Neuron (in vitro differentiated cells): ENCODE results near the gene GRIFIN.
A peak's percentile ranks its signal among the peaks of the same experiment; 100 is the strongest.

Source experiments
- H2AFZ ChIP-seq: one replicate; pipeline ENCODE4 v1.6.1; 2013; ENCODE audit warnings: low read depth, mild to moderate bottlenecking, inconsistent platforms, low read length, moderate library complexity
- H3K27me3 ChIP-seq: one replicate; pipeline ENCODE4 v1.6.1; 2013; ENCODE audit warnings: low read length; ENCODE audit not compliant: insufficient read depth
- H3K36me3 ChIP-seq: one replicate; pipeline ENCODE4 v1.6.1; 2013; ENCODE audit warnings: low read length; ENCODE audit not compliant: insufficient read depth
- H3K4me1 ChIP-seq: one replicate; pipeline ENCODE4 v1.6.1; 2013; ENCODE audit warnings: low read length; ENCODE audit not compliant: insufficient read depth
- H3K4me3 ChIP-seq: 2 replicates; pipeline ENCODE4 v1.5.1; 2013; ENCODE audit warnings: mild to moderate bottlenecking, low read length, moderate library complexity
- H3K9me3 ChIP-seq: one replicate; pipeline ENCODE4 v1.6.1; 2013; ENCODE audit warnings: low read length

Gene GRIFIN, protein sequence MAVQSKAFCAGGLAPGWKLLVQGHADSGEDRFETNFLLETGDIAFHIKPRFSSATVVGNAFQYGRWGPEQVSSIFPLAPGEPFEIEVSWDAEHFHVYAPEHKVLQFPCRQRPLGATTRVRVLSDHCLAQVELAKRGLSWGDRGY

DNA sequence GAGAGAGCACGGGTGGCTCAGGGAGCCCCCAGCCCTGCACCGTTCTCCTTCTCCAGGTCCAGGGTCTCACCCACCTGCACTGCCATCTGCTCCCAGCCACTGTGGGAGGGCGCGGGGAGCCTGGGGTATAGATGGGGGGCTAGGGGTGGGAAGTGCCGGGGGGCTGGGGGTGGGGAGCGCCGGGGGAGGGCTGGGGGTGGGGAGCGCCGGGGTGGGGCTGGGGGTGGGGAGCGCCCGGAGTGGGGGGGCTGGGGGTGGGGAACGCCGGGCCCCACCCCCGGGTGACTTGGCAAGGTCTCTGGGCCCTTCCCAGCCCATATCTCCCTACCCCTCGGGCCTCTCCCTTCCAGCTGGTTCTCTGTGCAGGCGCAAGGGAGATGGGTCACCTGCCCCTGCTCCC lies at the start of gene GRIFIN:
TSS of gene GRIFIN (minus strand) at position 101 of the 400 bp plus-strand sequence. CDS start at position 86, 15 bp downstream.
- Histone ChIP-seq H3K4me1 (peaks cover 42% of the 10 kb centered on the region), H3K27me3 (no peaks in the 10 kb centered on the region), H3K36me3 (no peaks in the 10 kb centered on the region), H2AFZ (no peak within 1 kb of the TSS), H3K9me3 (no peaks in the 10 kb centered on the region), H3K4me3 (no peak within 1 kb of the TSS)

- Histone ChIP-seq H2AFZ (no peak overlapping the region), H3K9me3 (no peaks in the 10 kb centered on the region), H3K36me3 (peaks cover 42% of the 10 kb centered on the region), H3K27me3 (no peaks in the 10 kb centered on the region), H3K4me3 (no peak overlapping the region), H3K4me1 (peaks cover 78% of the 10 kb centered on the region)
Observed at GRCh38 chr7:2524808-2525657, 48.8 kb upstream of the GRIFIN start.

DNA sequence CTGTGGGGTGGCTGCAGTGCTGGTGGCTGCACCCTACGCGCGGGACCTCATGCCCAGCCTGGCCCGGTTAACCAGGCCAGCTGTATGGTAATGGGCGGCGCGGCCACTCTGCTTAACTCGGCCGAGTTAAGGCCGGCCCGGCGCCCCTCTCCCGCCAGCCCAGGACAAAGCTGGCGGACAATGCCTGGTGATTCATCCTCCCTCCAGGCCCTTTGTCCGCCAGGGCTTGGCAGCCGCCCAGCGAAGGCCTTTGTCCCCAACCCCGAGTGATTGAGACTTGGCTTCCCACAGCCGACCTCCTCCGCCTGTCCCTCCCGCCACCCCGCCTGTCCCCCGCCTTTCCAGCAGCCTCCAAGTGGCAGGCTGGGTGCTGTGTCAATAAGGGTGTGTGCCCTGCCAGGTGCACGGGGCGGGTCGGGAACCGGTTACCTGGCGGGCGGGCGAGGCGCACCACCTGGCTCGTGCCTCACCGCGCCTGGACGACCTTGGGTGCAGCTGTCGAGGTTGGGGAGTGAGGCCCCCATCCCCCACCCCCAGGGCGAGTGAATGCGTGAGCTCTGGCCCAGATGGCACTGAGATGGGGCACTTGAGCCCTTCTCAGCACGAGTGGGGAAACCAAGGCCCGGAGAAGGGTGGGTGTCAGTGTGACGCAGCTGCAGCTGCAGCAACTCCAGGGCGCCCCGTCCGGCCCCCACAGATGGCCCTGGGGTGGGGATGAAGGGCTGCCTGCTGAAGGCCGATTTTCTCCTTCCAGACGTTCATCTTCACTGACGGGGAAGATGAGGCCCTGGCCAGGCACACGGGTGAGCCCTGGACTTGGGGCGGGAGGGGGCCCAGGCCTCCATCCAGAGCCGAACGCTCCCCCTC lies 48.0 kb upstream of the GRIFIN start:
- Histone ChIP-seq H3K4me3 (peak overlapping the region; percentile 37), H3K27me3 (no peaks in the 10 kb centered on the region), H3K9me3 (no peaks in the 10 kb centered on the region), H3K4me1 (peaks cover 74% of the 10 kb centered on the region), H3K36me3 (peaks cover 38% of the 10 kb centered on the region), H2AFZ (no peak overlapping the region)

DNA sequence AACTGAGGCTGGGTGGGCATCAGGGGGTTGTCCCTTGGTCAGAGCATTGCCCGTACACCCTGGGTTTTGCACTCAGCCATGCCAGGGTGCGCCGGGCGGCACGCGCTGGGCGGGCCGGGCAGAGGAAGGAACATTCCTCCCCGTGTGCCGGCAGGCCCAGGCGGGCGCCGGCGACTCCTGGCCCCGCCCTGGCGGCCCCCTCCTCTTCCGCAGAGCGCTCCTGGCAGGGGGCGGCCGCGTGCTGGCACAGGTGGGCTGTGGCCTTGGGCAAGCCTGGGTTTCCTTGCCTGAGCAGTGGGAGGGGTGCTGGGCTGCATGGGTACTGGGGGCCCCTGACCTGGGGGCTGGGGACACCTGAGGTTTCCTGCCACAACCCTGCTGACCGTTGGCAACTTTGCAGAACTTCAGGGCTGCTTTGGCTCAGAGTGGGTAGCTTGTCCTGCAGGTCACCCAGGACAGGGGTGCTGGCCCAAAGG lies 47.3 kb upstream of the GRIFIN start:
- no peaks in the 10 kb centered on the region for H3K9me3 ChIP-seq
- no peak overlapping the region for H2AFZ ChIP-seq
- peak overlapping the region; percentile 37 for H3K4me3 ChIP-seq
- peaks cover 74% of the 10 kb centered on the region for H3K4me1 ChIP-seq
- no peaks in the 10 kb centered on the region for H3K27me3 ChIP-seq
- H3K36me3 ChIP-seq = peaks cover 33% of the 10 kb centered on the region

DNA sequence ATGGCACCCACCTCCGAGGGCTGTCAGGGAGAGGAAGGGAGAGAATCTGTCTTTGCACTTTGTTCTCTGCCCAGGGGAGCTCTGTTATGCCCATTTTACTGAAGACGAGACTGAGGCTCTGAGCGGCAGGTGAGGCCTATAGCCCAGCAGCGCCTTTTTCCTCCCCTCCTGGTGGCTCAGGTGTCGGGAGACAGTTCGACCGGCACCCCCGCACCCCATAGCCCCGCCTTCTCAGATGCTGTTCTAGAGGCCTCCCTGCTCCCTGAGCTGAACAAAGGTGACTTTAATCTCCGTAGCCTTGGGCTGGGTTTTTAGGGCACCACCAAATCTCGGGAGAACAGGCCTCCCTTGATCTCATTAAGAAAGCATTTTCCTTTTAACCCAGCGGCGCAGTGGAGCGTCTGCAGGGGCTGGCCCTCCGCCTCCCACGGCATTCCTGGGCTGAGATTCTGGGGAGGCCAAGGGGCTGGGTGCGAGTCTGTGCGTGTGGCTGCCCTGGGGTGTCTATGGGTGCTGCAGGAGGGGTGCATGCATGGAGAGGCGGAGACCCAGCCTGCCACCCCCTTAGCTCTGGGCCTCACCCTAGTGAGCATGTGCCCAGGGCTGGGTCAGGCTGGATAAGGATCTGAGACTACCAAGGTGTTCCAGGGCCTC lies 46.7 kb upstream of the GRIFIN start:
- Histone ChIP-seq H3K4me3 (peak overlapping the region; percentile 37), H3K27me3 (no peaks in the 10 kb centered on the region), H3K36me3 (peaks cover 28% of the 10 kb centered on the region), H2AFZ (no peak overlapping the region), H3K4me1 (peaks cover 74% of the 10 kb centered on the region), H3K9me3 (no peaks in the 10 kb centered on the region)

- Histone ChIP-seq H3K4me3 (peak overlapping the region; percentile 70), H3K9me3 (no peaks in the 10 kb centered on the region), H3K27me3 (no peaks in the 10 kb centered on the region), H3K4me1 (peaks cover 74% of the 10 kb centered on the region), H3K36me3 (peaks cover 20% of the 10 kb centered on the region), H2AFZ (no peak overlapping the region)
Observed at GRCh38 chr7:2521952-2522591, 45.9 kb upstream of the GRIFIN start.

- H3K36me3 ChIP-seq = peaks cover 13% of the 10 kb centered on the region
- peaks cover 79% of the 10 kb centered on the region for H3K4me1 ChIP-seq
- H3K27me3 ChIP-seq = no peaks in the 10 kb centered on the region
- H2AFZ ChIP-seq = no peak overlapping the region
- no peaks in the 10 kb centered on the region for H3K9me3 ChIP-seq
- peak overlapping the region; percentile 70 for H3K4me3 ChIP-seq
Observed at GRCh38 chr7:2521341-2521745, 45.1 kb upstream of the GRIFIN start.

DNA sequence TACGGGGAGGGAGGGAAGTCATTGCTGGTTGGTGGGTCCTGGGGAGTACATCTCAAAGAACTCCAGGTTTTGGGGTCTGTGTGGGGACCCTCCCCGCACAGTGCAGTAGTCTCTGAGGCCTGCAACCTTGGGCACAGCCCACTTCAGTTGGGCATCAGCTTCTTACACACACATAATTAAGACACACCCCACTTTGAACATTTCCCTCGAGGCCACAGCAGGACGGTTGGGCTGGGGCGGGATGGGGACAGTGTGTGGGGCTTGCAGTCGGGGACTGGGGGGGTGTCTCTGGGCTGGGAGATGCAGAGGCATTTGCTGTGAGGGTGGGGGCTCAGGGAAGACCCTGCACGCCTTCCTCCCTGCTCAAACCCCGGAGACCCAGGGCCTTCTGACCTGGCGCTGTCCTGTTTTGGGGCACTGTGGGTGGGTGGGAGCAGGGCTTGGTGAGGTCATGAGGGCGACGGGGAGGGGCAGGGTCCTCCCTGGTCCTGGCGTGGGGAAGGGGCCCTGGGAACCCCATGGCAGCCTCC lies 44.6 kb upstream of the GRIFIN start:
- Histone ChIP-seq H2AFZ (no peak overlapping the region), H3K9me3 (no peaks in the 10 kb centered on the region), H3K36me3 (peaks cover 8% of the 10 kb centered on the region), H3K4me3 (peak overlapping the region; percentile 70), H3K4me1 (peaks cover 78% of the 10 kb centered on the region), H3K27me3 (no peaks in the 10 kb centered on the region)

DNA sequence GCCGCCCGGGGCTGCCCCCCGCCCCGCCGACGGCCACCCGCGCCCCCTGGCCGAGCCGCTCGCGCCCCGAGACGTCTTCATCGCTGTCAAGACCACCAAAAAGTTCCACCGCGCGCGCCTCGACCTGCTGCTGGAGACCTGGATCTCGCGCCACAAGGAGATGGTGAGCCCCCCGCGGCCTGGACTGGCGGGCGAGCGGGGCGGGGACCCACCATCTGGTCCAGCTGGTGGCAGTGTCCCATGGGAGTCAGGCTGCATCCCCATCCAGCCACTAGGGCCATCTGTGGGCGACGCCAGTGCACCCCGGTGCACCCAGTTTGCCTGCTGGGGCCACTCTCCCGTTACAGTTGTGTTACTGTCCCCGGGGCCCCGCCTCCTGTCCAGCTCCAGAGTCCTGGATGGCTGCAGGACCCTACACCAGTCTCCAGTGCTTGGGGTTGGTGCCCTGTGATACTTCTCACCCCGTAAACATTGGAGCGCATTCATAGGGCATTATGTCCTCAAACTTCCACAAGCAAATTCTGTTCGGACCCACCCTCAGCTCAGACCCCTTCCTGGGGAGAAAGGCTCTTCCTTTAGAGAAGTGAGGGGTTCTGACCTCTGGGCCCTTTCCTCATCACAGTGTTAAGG lies 44.0 kb upstream of the GRIFIN start:
- Histone ChIP-seq H3K9me3 (no peaks in the 10 kb centered on the region), H3K4me1 (peaks cover 72% of the 10 kb centered on the region), H3K27me3 (no peaks in the 10 kb centered on the region), H3K36me3 (peaks cover 2% of the 10 kb centered on the region), H3K4me3 (peak overlapping the region; percentile 70), H2AFZ (no peak overlapping the region)

DNA sequence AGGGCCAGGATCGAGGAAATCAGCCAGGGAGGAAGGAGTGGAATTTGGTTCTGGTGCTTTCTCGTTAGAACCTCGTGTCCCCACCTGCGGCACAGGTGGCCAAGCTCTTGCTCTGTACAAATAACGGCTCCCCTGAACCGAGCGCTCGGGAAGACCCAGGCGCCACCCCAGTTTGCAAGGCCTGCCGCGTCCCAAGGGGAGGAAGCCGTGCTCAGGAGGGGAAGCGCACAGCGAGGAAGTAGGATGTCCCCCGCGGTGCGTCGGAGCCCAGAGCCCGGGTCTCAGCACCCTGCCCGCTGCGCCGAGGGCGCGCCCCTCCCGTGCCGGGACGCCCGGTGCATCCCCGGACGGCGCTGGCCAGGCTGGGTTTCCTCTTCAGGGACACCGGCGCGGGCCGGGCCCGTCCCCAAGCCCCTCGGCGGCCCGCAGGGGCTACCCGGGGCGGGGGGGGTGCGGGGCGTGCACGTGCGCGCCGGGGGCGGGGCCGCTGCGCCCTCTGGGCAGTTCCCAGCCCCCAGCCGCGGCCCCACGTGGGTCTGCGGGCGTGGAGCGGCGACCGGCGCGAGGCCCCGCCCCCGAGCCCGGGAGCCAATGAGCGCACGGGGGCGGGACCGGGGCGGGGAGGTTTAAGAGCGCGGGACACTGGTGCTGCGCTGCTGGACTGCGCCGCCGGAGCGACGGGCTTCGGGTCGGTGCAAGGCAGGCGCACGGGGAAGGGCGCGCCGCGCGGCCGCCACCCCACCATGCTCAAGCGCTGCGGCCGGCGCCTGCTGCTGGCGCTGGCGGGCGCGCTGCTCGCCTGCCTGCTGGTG lies 43.1 kb upstream of the GRIFIN start, which contains the start of gene LFNG:
TSS of gene LFNG (plus strand) at position 656 of the 812 bp plus-strand sequence. CDS start at position 744, 88 bp downstream.
- Histone ChIP-seq H3K36me3 (no peaks in the 10 kb centered on the region), H3K4me1 (peaks cover 63% of the 10 kb centered on the region), H3K4me3 (peak within 1 kb of the TSS; percentile 70), H2AFZ (peak within 1 kb of the TSS; percentile 29), H3K9me3 (no peaks in the 10 kb centered on the region), H3K27me3 (no peaks in the 10 kb centered on the region)

- Histone ChIP-seq H2AFZ (peak overlapping the region; percentile 29), H3K4me3 (peak overlapping the region; percentile 45), H3K4me1 (peaks cover 57% of the 10 kb centered on the region), H3K27me3 (no peaks in the 10 kb centered on the region), H3K36me3 (no peaks in the 10 kb centered on the region), H3K9me3 (no peaks in the 10 kb centered on the region)
Observed at GRCh38 chr7:2518737-2519118, 42.5 kb upstream of the GRIFIN start.
